ENCODE measurements around the gene RNF187.
"Not testable (repeated sequence)": the region's sequence is repeated elsewhere in the genome, so short reads cannot be mapped to it uniquely, and the experiment has no call there.

Gene RNF187

GRCh38 chr1:228497206-228497605 is 10.0 kb downstream of the RNF187 start:
- Histone ChIP-seq H2AFZ (ENCODE audit: low read depth, low read length) (no peak overlapping the region), H3K9me3 (ENCODE audit: low read length) (peaks cover 2% of the 10 kb centered on the region), H3K4me3 (ENCODE audit: low read length) (no peak overlapping the region), H3K4me1 (ENCODE audit: insufficient read depth, low read length) (peaks cover 2% of the 10 kb centered on the region), H3K27me3 (ENCODE audit: insufficient read depth, low read length) (no peaks in the 10 kb centered on the region), H3K36me3 (ENCODE audit: insufficient read depth, low read length) (peaks cover 28% of the 10 kb centered on the region)

GRCh38 chr1:228497817-228498216 is 10.6 kb downstream of the RNF187 start:
- H2AFZ ChIP-seq (ENCODE audit: low read depth, low read length) = no peak overlapping the region
- peaks cover 25% of the 10 kb centered on the region for H3K36me3 ChIP-seq (ENCODE audit: insufficient read depth, low read length)
- no peaks in the 10 kb centered on the region for H3K27me3 ChIP-seq (ENCODE audit: insufficient read depth, low read length)
- H3K9me3 ChIP-seq (ENCODE audit: low read length) = peaks cover 2% of the 10 kb centered on the region
- H3K4me1 ChIP-seq (ENCODE audit: insufficient read depth, low read length) = peaks cover 2% of the 10 kb centered on the region
- H3K4me3 ChIP-seq (ENCODE audit: low read length) = no peak overlapping the region

- H3K9me3 ChIP-seq (ENCODE audit: low read length) = peaks cover 2% of the 10 kb centered on the region
- H3K27me3 ChIP-seq (ENCODE audit: insufficient read depth, low read length) = no peaks in the 10 kb centered on the region
- H2AFZ ChIP-seq (ENCODE audit: low read depth, low read length) = no peak overlapping the region
- H3K4me3 ChIP-seq (ENCODE audit: low read length) = no peak overlapping the region
- H3K4me1 ChIP-seq (ENCODE audit: insufficient read depth, low read length) = peaks cover 2% of the 10 kb centered on the region
- peaks cover 3% of the 10 kb centered on the region for H3K36me3 ChIP-seq (ENCODE audit: insufficient read depth, low read length)
These were observed 13.1 kb downstream of the RNF187 start for GRCh38 chr1:228500143-228500734.

- H3K36me3 ChIP-seq (ENCODE audit: insufficient read depth, low read length) = no peaks in the 10 kb centered on the region
- H3K27me3 ChIP-seq (ENCODE audit: insufficient read depth, low read length) = no peaks in the 10 kb centered on the region
- H2AFZ ChIP-seq (ENCODE audit: low read depth, low read length) = no peak overlapping the region
- H3K4me3 ChIP-seq (ENCODE audit: low read length) = no peak overlapping the region
- peaks cover 2% of the 10 kb centered on the region for H3K4me1 ChIP-seq (ENCODE audit: insufficient read depth, low read length)
- no peaks in the 10 kb centered on the region for H3K9me3 ChIP-seq (ENCODE audit: low read length)
These were observed 14.0 kb downstream of the RNF187 start for GRCh38 chr1:228500901-228501871.

- Histone ChIP-seq H3K4me1 (ENCODE audit: insufficient read depth, low read length) (peaks cover 2% of the 10 kb centered on the region), H2AFZ (ENCODE audit: low read depth, low read length) (no peak overlapping the region), H3K9me3 (ENCODE audit: low read length) (peaks cover under 1% of the 10 kb centered on the region), H3K36me3 (ENCODE audit: insufficient read depth, low read length) (no peaks in the 10 kb centered on the region), H3K4me3 (ENCODE audit: low read length) (no peak overlapping the region), H3K27me3 (ENCODE audit: insufficient read depth, low read length) (no peaks in the 10 kb centered on the region)
These were observed 15.3 kb downstream of the RNF187 start for GRCh38 chr1:228502522-228502921.

GRCh38 chr1:228505944-228506343 is 18.8 kb downstream of the RNF187 start:
- not testable (repeated sequence) for H3K4me3 ChIP-seq (ENCODE audit: low read length); H3K4me1 ChIP-seq (ENCODE audit: insufficient read depth, low read length)
- H3K27me3 ChIP-seq (ENCODE audit: insufficient read depth, low read length) = peaks cover 17% of the 10 kb centered on the region

GRCh38 chr1:228507961-228508652 is 20.9 kb downstream of the RNF187 start:
- Histone ChIP-seq H3K27me3 (ENCODE audit: insufficient read depth, low read length) (peaks cover 38% of the 10 kb centered on the region), H2AFZ (ENCODE audit: low read depth, low read length) (no peak overlapping the region)

More at GRCh38 chr1:228505944-228506343, 18.8 kb downstream of the RNF187 start:
- H3K36me3 ChIP-seq (ENCODE audit: insufficient read depth, low read length); H2AFZ ChIP-seq (ENCODE audit: low read depth, low read length): not testable (repeated sequence)
- H3K9me3 ChIP-seq (ENCODE audit: low read length) = peaks cover 10% of the 10 kb centered on the region

GRCh38 chr1:228508840-228509415 is 21.7 kb downstream of the RNF187 start:
- Histone ChIP-seq H3K36me3 (ENCODE audit: insufficient read depth, low read length) (no peaks in the 10 kb centered on the region), H3K27me3 (ENCODE audit: insufficient read depth, low read length) (peaks cover 40% of the 10 kb centered on the region), H3K4me1 (ENCODE audit: insufficient read depth, low read length) (no peaks in the 10 kb centered on the region), H3K9me3 (ENCODE audit: low read length) (peaks cover 10% of the 10 kb centered on the region), H3K4me3 (ENCODE audit: low read length) (no peak overlapping the region), H2AFZ (ENCODE audit: low read depth, low read length) (no peak overlapping the region)

More at GRCh38 chr1:228507961-228508652, 20.9 kb downstream of the RNF187 start:
- Histone ChIP-seq H3K9me3 (ENCODE audit: low read length) (peaks cover 10% of the 10 kb centered on the region), H3K4me1 (ENCODE audit: insufficient read depth, low read length) (no peaks in the 10 kb centered on the region), H3K4me3 (ENCODE audit: low read length) (no peak overlapping the region), H3K36me3 (ENCODE audit: insufficient read depth, low read length) (no peaks in the 10 kb centered on the region)

- Histone ChIP-seq H3K4me3 (ENCODE audit: low read length) (no peak overlapping the region), H3K36me3 (ENCODE audit: insufficient read depth, low read length) (no peaks in the 10 kb centered on the region), H2AFZ (ENCODE audit: low read depth, low read length) (no peak overlapping the region), H3K27me3 (ENCODE audit: insufficient read depth, low read length) (peaks cover 40% of the 10 kb centered on the region), H3K4me1 (ENCODE audit: insufficient read depth, low read length) (no peaks in the 10 kb centered on the region), H3K9me3 (ENCODE audit: low read length) (peaks cover 10% of the 10 kb centered on the region)
These were observed 23.1 kb downstream of the RNF187 start for GRCh38 chr1:228510101-228510802.

GRCh38 chr1:228510803-228511413 is 23.7 kb downstream of the RNF187 start:
- Histone ChIP-seq H3K9me3 (ENCODE audit: low read length) (peaks cover 10% of the 10 kb centered on the region), H2AFZ (ENCODE audit: low read depth, low read length) (no peak overlapping the region), H3K4me1 (ENCODE audit: insufficient read depth, low read length) (no peaks in the 10 kb centered on the region), H3K36me3 (ENCODE audit: insufficient read depth, low read length) (no peaks in the 10 kb centered on the region), H3K27me3 (ENCODE audit: insufficient read depth, low read length) (peaks cover 40% of the 10 kb centered on the region), H3K4me3 (ENCODE audit: low read length) (no peak overlapping the region)

GRCh38 chr1:228511546-228512445 is 24.6 kb downstream of the RNF187 start:
- H2AFZ ChIP-seq (ENCODE audit: low read depth, low read length) = no peak overlapping the region
- no peaks in the 10 kb centered on the region for H3K36me3 ChIP-seq (ENCODE audit: insufficient read depth, low read length)
- H3K4me3 ChIP-seq (ENCODE audit: low read length) = no peak overlapping the region
- H3K4me1 ChIP-seq (ENCODE audit: insufficient read depth, low read length) = no peaks in the 10 kb centered on the region
- H3K27me3 ChIP-seq (ENCODE audit: insufficient read depth, low read length) = peaks cover 44% of the 10 kb centered on the region
- H3K9me3 ChIP-seq (ENCODE audit: low read length) = peaks cover 10% of the 10 kb centered on the region

All from neuron (in vitro differentiated cells).